Right atrium auricular region (tissue), 2 donors: ENCODE measurements around the gene SCN3B. TPM values are rescaled to one million over a fixed set of nuclear protein-coding genes. Genes with fewer than 3 reads are reported as not detected.
A peak's percentile ranks its signal among the peaks of the same experiment; 100 is the strongest.

Source experiments
- DNase-seq: peaks from one replicate; pipeline ENCODE4 v3.0.0-alpha.2; 2019; ENCODE audit warnings: low spot score
- H3K27ac ChIP-seq, 2 donors: fragments of 200-600 bp; sonication (generic); 1 replicate in 1 of 2; 2 replicates in 1 of 2; pipeline ENCODE4 v1.5.1; 2016 to 2019
- H3K27me3 ChIP-seq, 2 donors: fragments of 200-600 bp; sonication (generic); one replicate each; pipeline versions ENCODE4 v1.5.1 to v1.6.0; 2017 to 2019
- H3K36me3 ChIP-seq: fragments of 200-600 bp; sonication (generic); one replicate; pipeline ENCODE4 v1.5.1; 2016
- H3K4me1 ChIP-seq, 2 donors: fragments of 200-600 bp; sonication (generic); one replicate each; pipeline versions ENCODE4 v1.5.1 to v1.6.0; 2017 to 2019
- H3K4me3 ChIP-seq, 2 donors: fragments of 200-600 bp; sonication (generic); 1 replicate in 1 of 2; 2 replicates in 1 of 2; pipeline ENCODE4 v1.5.1; 2017 to 2019; ENCODE audit warnings: mild to moderate bottlenecking in 1 of 2, moderate library complexity in 1 of 2
- H3K9me3 ChIP-seq, 2 donors: fragments of 200-600 bp; sonication (generic); one replicate each; pipeline ENCODE4 v1.5.1; 2019
- CTCF ChIP-seq, 2 donors: fragments of 200-600 bp; sonication (generic); IDR thresholded peaks; one replicate each; pipeline ENCODE4 v1.5.1; 2019; ENCODE audit warnings: antibody characterized with exemption in 2 of 2
- total RNA-seq, 2 donors: library from RNA; depleted of rRNA; stranded (reverse); fragments of >200 nt; gene quantifications; one replicate each; pipeline ENCODE4 v1.1.0, GENCODE V29; 2016

SCN3B gene
- total RNA-seq, 2 donors from 2014 or later = 0.31 to 0.70 TPM

GRCh38 chr11:123582992-123583504, 71.4 kb downstream of the SCN3B start:
- no peak for TF ChIP-seq CTCF (IDR thresholded peaks at IDR 0.05)
- Histone ChIP-seq H3K27me3 (no peaks in the 10 kb centered on the region), H3K4me1 (peaks cover 0 to 5% of the 10 kb centered on the region in 2 donors), H3K9me3 (no peaks in the 10 kb centered on the region), H3K4me3 (no peak overlapping the region), H3K27ac (no peak overlapping the region), H3K36me3 (no peaks in the 10 kb centered on the region)
- no peak for DNase-seq

GRCh38 chr11:123581651-123582399, 72.6 kb downstream of the SCN3B start:
- Histone ChIP-seq H3K4me3 (no peak overlapping the region), H3K36me3 (no peaks in the 10 kb centered on the region), H3K4me1 (peaks cover 0 to 5% of the 10 kb centered on the region in 2 donors), H3K9me3 (no peaks in the 10 kb centered on the region), H3K27me3 (no peaks in the 10 kb centered on the region), H3K27ac (no peak overlapping the region)
- no peak for DNase-seq
- TF ChIP-seq CTCF (IDR thresholded peaks at IDR 0.05) = no peak

- H3K4me1 ChIP-seq = peaks cover 0 to 5% of the 10 kb centered on the region in 2 donors
- H3K4me3 ChIP-seq = no peak overlapping the region
- no peaks in the 10 kb centered on the region for H3K9me3 ChIP-seq
- no peak overlapping the region for H3K27ac ChIP-seq
- no peaks in the 10 kb centered on the region for H3K27me3 ChIP-seq
- H3K36me3 ChIP-seq = no peaks in the 10 kb centered on the region
- DNase-seq = no peak
- TF ChIP-seq CTCF (IDR thresholded peaks at IDR 0.05) = peak; percentile 93 to 94
These were observed 73.7 kb downstream of the SCN3B start for GRCh38 chr11:123580557-123581275.

DNA sequence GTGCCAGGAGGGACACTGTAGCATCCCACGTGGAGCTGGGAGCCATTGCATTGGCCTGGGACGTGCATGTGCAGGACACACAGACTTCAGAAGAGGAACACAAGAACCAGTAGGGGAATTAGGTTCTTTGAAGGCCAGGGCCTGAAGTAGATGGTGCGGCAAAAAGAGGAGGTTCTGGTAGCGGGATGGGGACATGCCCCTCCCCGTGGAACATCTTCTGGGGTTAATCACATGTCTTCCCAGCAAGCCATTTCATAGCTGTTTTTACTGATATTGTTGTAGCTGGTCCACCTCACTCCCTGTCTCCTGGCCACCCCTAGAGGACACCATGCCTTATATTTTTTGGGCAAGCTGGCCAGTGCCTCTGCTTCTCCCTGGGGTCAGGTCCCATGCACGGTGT, 74.3 kb downstream of the SCN3B start:
- Histone ChIP-seq H3K9me3 (no peaks in the 10 kb centered on the region), H3K36me3 (no peaks in the 10 kb centered on the region), H3K4me3 (no peak overlapping the region), H3K27me3 (no peaks in the 10 kb centered on the region), H3K4me1 (peaks cover 0 to 5% of the 10 kb centered on the region in 2 donors), H3K27ac (no peak overlapping the region)
- no peak for TF ChIP-seq CTCF (IDR thresholded peaks at IDR 0.05)
- no peak for DNase-seq

DNA sequence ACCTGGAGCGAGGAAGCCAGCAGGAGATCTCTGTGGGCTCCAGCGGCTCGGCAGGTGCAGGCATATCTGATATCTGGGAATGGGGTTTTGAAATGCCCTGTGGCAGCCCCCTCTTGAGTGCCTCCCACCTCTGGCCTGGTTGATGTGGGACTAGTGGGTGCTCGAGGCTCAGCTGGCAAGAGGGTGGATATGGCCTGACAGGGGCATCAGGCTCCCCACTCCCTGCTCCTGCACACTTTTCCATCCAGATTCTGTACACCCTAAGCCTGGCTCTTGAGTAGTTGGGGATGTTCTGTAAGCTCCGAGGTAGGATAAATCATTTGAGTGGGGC, 75.0 kb downstream of the SCN3B start:
- Histone ChIP-seq H3K27ac (no peak overlapping the region), H3K4me1 (peaks cover 0 to 5% of the 10 kb centered on the region in 2 donors), H3K27me3 (no peaks in the 10 kb centered on the region), H3K4me3 (no peak overlapping the region), H3K9me3 (no peaks in the 10 kb centered on the region), H3K36me3 (no peaks in the 10 kb centered on the region)
- no peak for DNase-seq
- TF ChIP-seq CTCF (IDR thresholded peaks at IDR 0.05) = no peak

Other genes starting within 250 kb of the SCN3B start
- 1 to 10 TPM; 3.1 to 3.8 TPM for gene GRAMD1B, start 224.4 kb downstream of the SCN3B start, total RNA-seq
- gene ZNF202, start 87.0 kb upstream of the SCN3B start, total RNA-seq = 1 to 10 TPM; 1.9 to 4.1 TPM
- not detected for gene OR6X1, start 99.9 kb upstream of the SCN3B start, total RNA-seq
- gene OR6M1, start 151.7 kb upstream of the SCN3B start, total RNA-seq = not detected
- not detected for gene TMEM225, start 231.0 kb upstream of the SCN3B start, total RNA-seq
- not detected for gene OR8D4, start 247.5 kb upstream of the SCN3B start, total RNA-seq